K562 (cell line): ENCODE data around the gene SP4. TPM values are rescaled to one million over a fixed set of nuclear protein-coding genes. Genes with fewer than 3 reads are reported as not detected.

Source experiments
- DIDO1 ChIP-seq: fragments of 450-650 bp; IDR thresholded peaks from 2 replicates; pipeline ENCODE4 v1.6.1; 2016; ENCODE audit warnings: low read depth, missing biosample characterization, missing genetic modification characterization
- ELF1 ChIP-seq: fragments of 200-800 bp; sonication (Bioruptor generic); IDR thresholded peaks from 2 replicates; pipeline ENCODE4 v1.6.1; 2016; ENCODE audit warnings: missing genetic modification characterization, missing compliant biosample characterization
- ELK3 ChIP-seq: fragments of 450-650 bp; formaldehyde crosslinking; IDR thresholded peaks from 2 replicates; pipeline ENCODE4 v1.4.0; 2020; ENCODE audit warnings: mild to moderate bottlenecking
- EP300 ChIP-seq: IDR thresholded peaks from 2 replicates; pipeline ENCODE4 v1.6.1; 2012; ENCODE audit warnings: low read length, improper control_type of control experiment
- ESRRB ChIP-seq: fragments of 250-450 bp; sonication (Bioruptor Pico); IDR thresholded peaks from 2 replicates; pipeline ENCODE4 v1.5.0; 2020; ENCODE audit warnings: mild to moderate bottlenecking, moderate library complexity, borderline replicate concordance
- ETS2 ChIP-seq: IDR thresholded peaks from 2 replicates; pipeline ENCODE4 v1.6.1; 2016; ENCODE audit warnings: borderline replicate concordance, missing genetic modification characterization, mild to moderate bottlenecking, moderate library complexity, missing compliant biosample characterization; ENCODE audit not compliant: poor library complexity, severe bottlenecking
- ETV5 ChIP-seq: sonication (generic); formaldehyde crosslinking; IDR thresholded peaks from 2 replicates; pipeline ENCODE4 v1.4.0; 2020; ENCODE audit warnings: low read depth, mild to moderate bottlenecking, missing genetic modification reagents
- GATAD2A ChIP-seq: fragments of 450-650 bp; IDR thresholded peaks from 2 replicates; pipeline ENCODE4 v1.6.1; 2017
- GTF2E2 ChIP-seq: fragments of 200-800 bp; sonication (Bioruptor generic); IDR thresholded peaks from 2 replicates; pipeline ENCODE4 v1.6.1; 2016; ENCODE audit warnings: missing genetic modification characterization, missing compliant biosample characterization
- HNRNPK ChIP-seq: fragments of 200-400 bp; formaldehyde crosslinking; IDR thresholded peaks from one replicate; pipeline ENCODE4 v1.6.1; 2018; ENCODE audit warnings: mild to moderate bottlenecking, low read depth, low read length; ENCODE audit not compliant: poor library complexity, severe bottlenecking
- MEF2A ChIP-seq: IDR thresholded peaks from 2 replicates; pipeline ENCODE4 v1.6.1; 2011; ENCODE audit warnings: low read depth, mild to moderate bottlenecking, low read length, moderate library complexity; ENCODE audit not compliant: control insufficient read depth
- NFIX ChIP-seq: fragments of 250-450 bp; sonication (Bioruptor Pico); IDR thresholded peaks from 2 replicates; pipeline ENCODE4 v1.4.0; 2020; ENCODE audit warnings: low read depth, mild to moderate bottlenecking, moderate library complexity
- PHB ChIP-seq: fragments of 250-450 bp; sonication (Bioruptor Pico); IDR thresholded peaks from 2 replicates; pipeline ENCODE4 v1.5.0; 2021
- PHF20 ChIP-seq: fragments of 450-650 bp; IDR thresholded peaks from 2 replicates; pipeline ENCODE4 v1.6.1; 2018; ENCODE audit not compliant: partially characterized antibody
- POLR3G ChIP-seq: IDR thresholded peaks from 2 replicates; pipeline ENCODE4 v1.6.1; 2011; ENCODE audit not compliant: insufficient read length, insufficient replicate concordance; ENCODE audit errors: extremely low read depth
- PRMT5 ChIP-seq: sonication (generic); formaldehyde crosslinking; IDR thresholded peaks from 2 replicates; pipeline ENCODE4 v1.5.0; 2020; ENCODE audit warnings: missing genetic modification reagents
- RBM14 ChIP-seq: fragments of 200-400 bp; formaldehyde crosslinking; IDR thresholded peaks from 2 replicates; pipeline ENCODE4 v1.6.1; 2018; ENCODE audit warnings: low read depth, mild to moderate bottlenecking, low read length, moderate library complexity, borderline replicate concordance; ENCODE audit not compliant: insufficient read depth
- SMAD1 ChIP-seq: fragments of 150-350 bp; IDR thresholded peaks from 2 replicates; pipeline ENCODE4 v1.6.1; 2014; ENCODE audit warnings: low read length, low read depth; ENCODE audit not compliant: partially characterized antibody
- SMARCA4 ChIP-seq: fragments of 450-650 bp; IDR thresholded peaks from 2 replicates; pipeline ENCODE4 v1.6.1; 2016
- SNRNP70 ChIP-seq: fragments of 200-400 bp; formaldehyde crosslinking; optimal IDR thresholded peaks from 2 replicates; pipeline ENCODE3; 2017; ENCODE audit warnings: low read depth, low read length
- SPI1 ChIP-seq: IDR thresholded peaks from 2 replicates; pipeline ENCODE4 v1.6.1; 2011; ENCODE audit warnings: low read depth, low read length, control low read depth, borderline replicate concordance
- XRCC4 ChIP-seq: IDR thresholded peaks from one replicate; pipeline ENCODE4 v1.6.1; 2011; ENCODE audit not compliant: insufficient read depth, insufficient read length; ENCODE audit errors: extremely low read depth
- YBX1 ChIP-seq: fragments of 450-650 bp; IDR thresholded peaks from 2 replicates; pipeline ENCODE4 v1.7.1; 2016; ENCODE audit warnings: mild to moderate bottlenecking
- ZC3H8 ChIP-seq: fragments of 450-650 bp; IDR thresholded peaks from 2 replicates; pipeline ENCODE4 v1.6.1; 2017
- ZFP1 ChIP-seq: fragments of 450-650 bp; formaldehyde crosslinking; IDR thresholded peaks from 2 replicates; pipeline ENCODE4 v1.4.0; 2020; ENCODE audit warnings: mild to moderate bottlenecking, mixed read lengths
- ZNF140 ChIP-seq: fragments of 250-450 bp; sonication (Bioruptor Pico); IDR thresholded peaks from 2 replicates; pipeline ENCODE4 v1.8.0; 2021; ENCODE audit warnings: moderate library complexity, mild to moderate bottlenecking, inconsistent platforms
- ZNF146 ChIP-seq: IDR thresholded peaks from one replicate; pipeline ENCODE4 v1.6.1; 2018; ENCODE audit warnings: missing compliant biosample characterization; ENCODE audit not compliant: unreplicated experiment
- ZNF282 ChIP-seq: sonication (generic); formaldehyde crosslinking; IDR thresholded peaks from 2 replicates; pipeline ENCODE4 v1.8.1; 2023; ENCODE audit warnings: missing genetic modification reagents
- ZNF347 ChIP-seq: fragments of 450-650 bp; formaldehyde crosslinking; IDR thresholded peaks from 2 replicates; pipeline ENCODE4 v1.4.0; 2020; ENCODE audit warnings: low read depth, mild to moderate bottlenecking, moderate library complexity
- ZNF507 ChIP-seq: conservative IDR thresholded peaks from 2 replicates; pipeline ENCODE4 v1.6.1; 2017; ENCODE audit warnings: missing genetic modification characterization, missing compliant biosample characterization
- ZNF511 ChIP-seq: sonication (generic); formaldehyde crosslinking; IDR thresholded peaks from 2 replicates; pipeline ENCODE4 v1.8.0; 2022; ENCODE audit warnings: mild to moderate bottlenecking, missing genetic modification reagents
- ZNF79 ChIP-seq: fragments of 250-450 bp; sonication (Bioruptor Pico); IDR thresholded peaks from 2 replicates; pipeline ENCODE4 v1.4.0; 2020; ENCODE audit warnings: low read depth, mild to moderate bottlenecking, moderate library complexity
- polyA plus RNA-seq, 8 experiments: library from polyadenylated mRNA; depleted of rRNA in 4 of 8; stranded (reverse) in 5 of 8; unstranded in 3 of 8; fragments of >200 nt; fragmentation: Nextera tagmentation in 2 of 8; fragmentation: Illumina TruSeq in 1 of 8; extraction: Ambion mirVana in 2 of 8; extraction: Trizol in 1 of 8; gene quantifications; 2 replicates each; pipeline versions ENCODE4 v1.2.1 to v1.2.3, GENCODE V29; 2011 to 2014; ENCODE audit warnings: inconsistent platforms in 1 of 8, missing spikeins in 1 of 8
- total RNA-seq, 7 experiments: library from RNA; depleted of rRNA in 6 of 7; stranded (reverse); fragments of >200 nt in 6 of 7; fragmentation: Illumina TruSeq in 2 of 7; extraction: Trizol in 2 of 7; gene quantifications; 2 replicates each; pipeline versions ENCODE4 v1.2.1 to v1.2.3, GENCODE V29; 2011 to 2021; ENCODE audit warnings: low replicate concordance in 1 of 7

Gene SP4
- total and polyA plus RNA-seq, 9 of the 15 experiments (the other 6 are each of a cell fraction or from before 2014, with no cell fraction given), result 2.4 to 9.4 (median 4.5) TPM

GRCh38 chr7:21427182-21427870 is 557 bp upstream of the SP4 start (continued):
- TF ChIP-seq HNRNPK (no peak), PHF20 (peak; percentile 16), SNRNP70 (no peak), ZNF347 (CRISPR knock-in tag) (no peak), ZFP1 (no peak), ETV5 (peak; percentile 35; the same call in 1 of the 2 replicates), SMAD1 (no peak), SMARCA4 (no peak; the same call in 1 of the 2 replicates), GATAD2A (no peak), ZC3H8 (no peak), PRMT5 (CRISPR knock-in tag) (no peak), PHB (CRISPR knock-in tag) (peak; percentile 87), ZNF140 (CRISPR knock-in tag) (no peak), EP300 (peak; percentile 3; the same call in 1 of the 2 replicates), ETS2 (tag) (no peak), MEF2A (no peak), POLR3G (no peak), YBX1 (no peak), DIDO1 (tag) (no peak), ELK3 (no peak), NFIX (CRISPR knock-in tag) (no peak), GTF2E2 (tag) (peak; percentile 9; the same call in 1 of the 2 replicates), ELF1 (no peak), ZNF282 (CRISPR knock-in tag) (no peak), XRCC4 (no peak), ESRRB (no peak), ZNF146 (CRISPR knock-in tag) (no peak), ZNF511 (CRISPR knock-in tag) (peak; percentile 82), RBM14 (no peak), ZNF79 (no peak), ZNF507 (no peak), SPI1 (no peak)
